ACC112 (cell line): ENCODE results near the gene TLK1.

ENCODE experiments used
- H2AFZ ChIP-seq: fragments of 200-600 bp; sonication (generic); one replicate; pipeline ENCODE4 v1.6.0; 2017; ENCODE audit warnings: antibody characterized with exemption, low read length; ENCODE audit not compliant: unreplicated experiment
- H3K27ac ChIP-seq: fragments of 200-600 bp; sonication (generic); 2 replicates; pipeline ENCODE4 v1.5.1; 2014; ENCODE audit warnings: low read depth, mild to moderate bottlenecking, antibody characterized with exemption, low read length, moderate library complexity
- H3K27me3 ChIP-seq: fragments of 200-600 bp; sonication (generic); 2 replicates; pipeline ENCODE4 v1.6.1; 2014; ENCODE audit warnings: mild to moderate bottlenecking, antibody characterized with exemption, low read length, moderate library complexity, mixed read lengths; ENCODE audit not compliant: insufficient read depth
- H3K36me3 ChIP-seq: fragments of 200-600 bp; sonication (generic); 2 replicates; pipeline ENCODE4 v1.6.1; 2016; ENCODE audit warnings: mild to moderate bottlenecking, antibody characterized with exemption, low read length, moderate library complexity, mixed read lengths; ENCODE audit not compliant: insufficient read depth
- H3K4me1 ChIP-seq: fragments of 200-600 bp; sonication (generic); one replicate; pipeline ENCODE4 v1.6.1; 2016; ENCODE audit warnings: low read length, mixed read lengths; ENCODE audit not compliant: insufficient read depth, unreplicated experiment, control insufficient read depth
- H3K4me3 ChIP-seq: fragments of 200-600 bp; sonication (generic); 2 replicates; pipeline ENCODE4 v1.5.1; 2014; ENCODE audit warnings: mild to moderate bottlenecking, low read depth, low read length
- H3K79me2 ChIP-seq: fragments of 200-600 bp; sonication (generic); one replicate; pipeline ENCODE4 v1.6.0; 2016; ENCODE audit warnings: low read length; ENCODE audit not compliant: control insufficient read depth, unreplicated experiment, insufficient read depth

TLK1 gene

GRCh38 chr2:171004833-171005232 lies 155.9 kb downstream of the TLK1 start:
- no peak overlapping the region for H3K27ac ChIP-seq
- peaks cover 34% of the 10 kb centered on the region for H3K36me3 ChIP-seq
- H2AFZ ChIP-seq, result no peak overlapping the region
- no peak overlapping the region for H3K4me3 ChIP-seq
- H3K27me3 ChIP-seq, result no peaks in the 10 kb centered on the region
- H3K79me2 ChIP-seq, result no peaks in the 10 kb centered on the region
- no peaks in the 10 kb centered on the region for H3K4me1 ChIP-seq

- peaks cover 34% of the 10 kb centered on the region for H3K36me3 ChIP-seq
- no peaks in the 10 kb centered on the region for H3K79me2 ChIP-seq
- H3K4me3 ChIP-seq, result no peak overlapping the region
- H3K4me1 ChIP-seq, result no peaks in the 10 kb centered on the region
- H3K27me3 ChIP-seq, result no peaks in the 10 kb centered on the region
- no peak overlapping the region for H3K27ac ChIP-seq
- no peak overlapping the region for H2AFZ ChIP-seq
These were observed 156.3 kb downstream of the TLK1 start for GRCh38 chr2:171004363-171004762.

DNA sequence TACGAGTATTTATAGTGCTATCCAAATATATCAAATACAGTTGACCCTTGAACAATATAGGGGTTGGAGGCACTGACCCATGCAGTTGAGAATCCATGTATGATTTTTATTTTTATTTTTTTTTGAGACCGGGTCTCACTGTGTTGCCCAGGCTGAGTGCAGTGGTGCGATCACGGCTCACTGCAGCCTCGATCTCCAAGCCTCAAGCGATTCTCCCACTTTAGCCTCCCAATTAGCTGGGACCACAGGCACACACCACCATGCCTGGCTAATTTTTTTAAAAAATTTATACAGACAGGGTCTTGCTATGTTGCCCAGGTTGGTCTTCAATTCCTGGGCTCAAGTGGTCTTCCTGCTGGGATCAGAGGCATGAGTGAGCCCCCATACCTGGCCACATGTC lies 161.0 kb downstream of the TLK1 start:
- no peak overlapping the region for H3K4me3 ChIP-seq
- H3K36me3 ChIP-seq, result peaks cover 12% of the 10 kb centered on the region
- H3K27ac ChIP-seq, result no peak overlapping the region
- H3K27me3 ChIP-seq, result no peaks in the 10 kb centered on the region
- no peaks in the 10 kb centered on the region for H3K79me2 ChIP-seq
- no peak overlapping the region for H2AFZ ChIP-seq
- H3K4me1 ChIP-seq, result no peaks in the 10 kb centered on the region

GRCh38 chr2:170997893-170998597 lies 162.6 kb downstream of the TLK1 start:
- Histone ChIP-seq H3K27ac (no peak overlapping the region), H2AFZ (no peak overlapping the region), H3K4me1 (no peaks in the 10 kb centered on the region), H3K4me3 (no peak overlapping the region), H3K79me2 (no peaks in the 10 kb centered on the region), H3K27me3 (no peaks in the 10 kb centered on the region), H3K36me3 (peaks cover 13% of the 10 kb centered on the region)

GRCh38 chr2:170996316-170996715 lies 164.4 kb downstream of the TLK1 start:
- H3K4me3 ChIP-seq, result no peak overlapping the region
- no peaks in the 10 kb centered on the region for H3K79me2 ChIP-seq
- no peaks in the 10 kb centered on the region for H3K27me3 ChIP-seq
- no peak overlapping the region for H2AFZ ChIP-seq
- H3K27ac ChIP-seq, result no peak overlapping the region
- peaks cover 16% of the 10 kb centered on the region for H3K36me3 ChIP-seq
- H3K4me1 ChIP-seq, result no peaks in the 10 kb centered on the region

DNA sequence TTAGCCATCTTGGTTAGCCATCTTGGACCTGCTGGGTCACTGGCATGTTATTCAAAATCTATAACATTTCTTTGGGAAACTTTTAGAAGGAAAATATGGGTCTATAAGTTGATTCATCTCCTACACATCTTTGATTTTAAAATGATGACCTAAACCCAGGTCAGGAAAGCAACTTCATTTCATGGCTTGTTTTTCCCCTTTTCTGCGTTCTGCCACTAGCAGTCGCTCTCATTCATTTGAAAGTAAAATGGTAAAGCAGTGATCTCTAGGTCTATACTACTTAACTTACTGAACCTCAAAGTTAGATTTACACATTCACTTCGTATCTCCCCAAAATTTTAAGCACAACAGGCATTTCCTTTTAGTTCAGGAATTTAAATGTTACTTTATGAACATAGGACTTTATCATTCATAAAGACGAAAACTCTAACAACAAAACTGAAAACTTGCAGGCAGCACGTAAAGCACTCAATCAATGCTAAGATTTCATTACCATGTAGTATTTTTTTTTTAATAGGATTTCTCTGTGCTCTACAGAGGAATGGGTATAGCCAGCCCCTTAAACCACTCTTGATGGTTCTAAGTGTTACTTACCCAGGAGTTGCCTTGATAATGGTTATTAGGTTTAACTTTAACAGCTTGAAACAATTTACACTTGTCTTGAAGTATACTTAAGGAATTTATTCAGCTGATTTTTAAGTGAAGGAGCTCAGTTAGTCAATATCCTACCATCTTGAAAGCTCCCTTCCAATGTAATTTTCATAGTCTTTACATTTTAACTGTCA lies 169.1 kb downstream of the TLK1 start:
- Histone ChIP-seq H3K27ac (no peak overlapping the region), H3K4me1 (no peaks in the 10 kb centered on the region), H3K36me3 (peaks cover 16% of the 10 kb centered on the region)

DNA sequence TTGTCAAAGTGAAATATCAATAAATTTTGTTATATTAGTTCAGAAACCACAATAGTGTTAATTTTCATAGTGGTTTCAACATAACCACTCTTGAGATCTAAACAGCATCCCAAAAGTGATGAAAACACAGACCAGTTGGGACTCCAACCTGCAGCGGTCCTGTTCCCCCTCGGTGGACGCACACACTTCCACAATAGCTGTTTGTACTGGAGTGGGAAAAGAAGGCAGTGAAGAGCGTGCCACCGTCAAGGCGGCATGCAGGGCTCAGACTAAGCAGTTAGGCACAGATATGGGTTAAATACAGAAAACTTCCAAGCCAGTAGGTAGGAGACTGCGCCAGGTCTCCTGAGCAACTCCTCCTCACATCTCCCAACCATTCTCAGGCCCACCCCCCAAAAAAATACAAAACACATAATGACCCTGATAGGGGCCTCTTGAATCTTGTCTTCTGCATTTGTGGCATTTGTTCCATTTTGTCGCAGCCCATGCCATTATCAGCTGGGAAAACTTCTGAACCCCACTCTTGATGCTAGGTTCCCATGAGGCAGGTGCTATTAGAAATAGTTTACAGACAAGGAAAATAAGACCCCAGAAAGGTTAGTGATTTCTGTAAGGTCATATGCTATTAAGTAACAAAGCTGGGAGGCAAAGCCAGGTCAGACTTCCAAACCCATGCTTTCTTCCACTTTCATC lies 174.0 kb downstream of the TLK1 start:
- H3K27ac ChIP-seq, result no peak overlapping the region

More for the DNA sequence above, 169.1 kb downstream of the TLK1 start:
- no peaks in the 10 kb centered on the region for H3K27me3 ChIP-seq
- H2AFZ ChIP-seq, result no peak overlapping the region
- no peaks in the 10 kb centered on the region for H3K79me2 ChIP-seq
- no peak overlapping the region for H3K4me3 ChIP-seq

GRCh38 chr2:170985407-170985806 lies 175.3 kb downstream of the TLK1 start:
- Histone ChIP-seq H3K27me3 (no peaks in the 10 kb centered on the region), H3K36me3 (no peaks in the 10 kb centered on the region), H3K4me1 (no peaks in the 10 kb centered on the region), H3K4me3 (no peak overlapping the region), H3K79me2 (no peaks in the 10 kb centered on the region), H3K27ac (no peak overlapping the region), H2AFZ (no peak overlapping the region)

More for the DNA sequence above, 174.0 kb downstream of the TLK1 start:
- no peaks in the 10 kb centered on the region for H3K4me1 ChIP-seq
- H3K79me2 ChIP-seq, result no peaks in the 10 kb centered on the region
- H3K4me3 ChIP-seq, result no peak overlapping the region
- H3K27me3 ChIP-seq, result no peaks in the 10 kb centered on the region
- H2AFZ ChIP-seq, result no peak overlapping the region
- no peaks in the 10 kb centered on the region for H3K36me3 ChIP-seq

GRCh38 chr2:170984079-170984478 lies 176.6 kb downstream of the TLK1 start:
- Histone ChIP-seq H3K36me3 (no peaks in the 10 kb centered on the region), H2AFZ (no peak overlapping the region), H3K27me3 (no peaks in the 10 kb centered on the region), H3K79me2 (no peaks in the 10 kb centered on the region), H3K4me3 (no peak overlapping the region), H3K27ac (no peak overlapping the region), H3K4me1 (no peaks in the 10 kb centered on the region)

DNA sequence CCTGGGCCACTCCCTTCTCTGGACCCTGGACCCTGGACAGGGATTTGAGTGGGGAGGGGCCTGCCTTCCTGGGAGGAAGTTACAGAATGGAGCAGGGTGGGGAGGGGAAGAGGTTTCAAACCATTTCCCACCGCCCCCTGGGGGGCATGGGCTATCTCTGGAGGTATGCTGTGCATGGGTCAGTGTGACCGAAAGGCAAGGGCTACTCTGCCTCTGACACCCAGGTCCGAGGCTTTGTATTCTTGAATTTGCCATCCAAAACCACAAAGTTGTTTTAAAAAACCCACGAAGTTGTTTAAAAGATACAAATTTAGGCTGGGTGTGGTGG lies 184.8 kb downstream of the TLK1 start:
- H2AFZ ChIP-seq, result no peak overlapping the region
- no peaks in the 10 kb centered on the region for H3K36me3 ChIP-seq
- H3K79me2 ChIP-seq, result no peaks in the 10 kb centered on the region
- H3K4me1 ChIP-seq, result no peaks in the 10 kb centered on the region
- H3K4me3 ChIP-seq, result no peak overlapping the region
- H3K27me3 ChIP-seq, result no peaks in the 10 kb centered on the region
- H3K27ac ChIP-seq, result no peak overlapping the region
